Suprapubic skin (tissue), 3 donors: Measurements from ENCODE around the gene DRC1.

Source experiments
- CTCF ChIP-seq, 2 donors: fragments of 200-600 bp in 1 of 2; fragments of 450-650 bp in 1 of 2; sonication (generic) in 1 of 2; IDR thresholded peaks; one replicate each; pipeline ENCODE4 v1.5.1; 2016 to 2019; ENCODE audit warnings: antibody characterized with exemption in 2 of 2, mild to moderate bottlenecking in 1 of 2, moderate library complexity in 1 of 2
- EP300 ChIP-seq: sonication (generic); formaldehyde crosslinking; IDR thresholded peaks from one replicate; pipeline ENCODE4 v1.6.1; 2017; ENCODE audit warnings: antibody characterized with exemption
- POLR2A ChIP-seq, 2 donors: fragments of 450-650 bp; IDR thresholded peaks; one replicate each; pipeline ENCODE4 v1.6.1; 2017; ENCODE audit warnings: antibody characterized with exemption in 2 of 2, mild to moderate bottlenecking in 2 of 2, moderate library complexity in 2 of 2

DNA sequence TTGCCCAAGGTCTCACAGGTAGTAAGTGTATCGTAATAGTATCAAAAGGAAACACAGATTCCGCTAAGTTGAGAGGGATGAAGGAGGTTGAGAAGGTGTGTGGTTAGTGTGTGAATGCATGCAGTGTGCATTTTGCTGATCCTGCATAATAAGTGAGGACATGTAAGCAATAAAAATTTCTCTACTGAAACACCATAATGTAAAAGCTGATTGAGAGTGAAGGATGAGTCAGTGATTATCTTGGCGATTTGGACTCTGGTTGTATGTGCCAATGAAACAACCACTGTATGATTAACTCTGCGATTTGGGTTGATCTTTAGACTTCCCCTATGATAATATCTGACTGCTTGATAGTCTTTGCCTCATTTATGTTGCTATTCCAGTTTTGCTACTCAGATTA is 38.4 kb upstream of the DRC1 start:
- no peak for TF ChIP-seq CTCF (IDR thresholded peaks at IDR 0.05)
- no peak for TF ChIP-seq POLR2A (IDR thresholded peaks at IDR 0.05)
- no peak for TF ChIP-seq EP300
